Measurements from ENCODE around the gene COL20A1.
"Not testable (repeated sequence)": the region's sequence is repeated elsewhere in the genome, so short reads cannot be mapped to it uniquely, and the experiment has no call there.

COL20A1 gene

GRCh38 chr20:63292904-63293303 is at the start of gene COL20A1:
Gene COL20A1 (plus strand): TSS chr20:63293186. CDS start chr20:63295108, 1,922 bp downstream.
- DNase-seq (ENCODE audit: low spot score) = no peak

- DNase-seq (ENCODE audit: low spot score) = no peak
These were observed 49.3 kb upstream of the COL20A1 start for GRCh38 chr20:63243604-63244247.

DNA sequence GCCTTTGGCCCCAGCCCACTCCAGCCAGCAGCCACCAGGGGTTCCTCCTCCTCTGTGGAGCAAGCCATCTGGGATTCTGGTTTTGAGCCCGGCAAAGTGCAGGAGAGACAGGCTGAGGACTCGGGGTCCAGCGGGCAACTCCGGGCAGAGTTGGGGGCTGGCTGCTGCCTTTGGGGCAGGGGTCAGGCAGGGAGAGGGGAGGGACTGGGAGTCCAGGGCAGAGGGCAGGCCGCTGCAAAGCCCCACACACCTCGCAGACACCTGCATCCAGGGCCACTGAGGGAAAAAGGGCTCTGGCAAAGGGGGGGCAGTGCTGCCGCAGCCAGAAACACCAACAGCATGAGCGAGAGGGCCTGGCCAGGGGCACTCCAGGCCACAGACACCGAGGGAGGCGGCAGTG is 48.5 kb upstream of the COL20A1 start:
- DNase-seq (ENCODE audit: low spot score) = no peak

DNA sequence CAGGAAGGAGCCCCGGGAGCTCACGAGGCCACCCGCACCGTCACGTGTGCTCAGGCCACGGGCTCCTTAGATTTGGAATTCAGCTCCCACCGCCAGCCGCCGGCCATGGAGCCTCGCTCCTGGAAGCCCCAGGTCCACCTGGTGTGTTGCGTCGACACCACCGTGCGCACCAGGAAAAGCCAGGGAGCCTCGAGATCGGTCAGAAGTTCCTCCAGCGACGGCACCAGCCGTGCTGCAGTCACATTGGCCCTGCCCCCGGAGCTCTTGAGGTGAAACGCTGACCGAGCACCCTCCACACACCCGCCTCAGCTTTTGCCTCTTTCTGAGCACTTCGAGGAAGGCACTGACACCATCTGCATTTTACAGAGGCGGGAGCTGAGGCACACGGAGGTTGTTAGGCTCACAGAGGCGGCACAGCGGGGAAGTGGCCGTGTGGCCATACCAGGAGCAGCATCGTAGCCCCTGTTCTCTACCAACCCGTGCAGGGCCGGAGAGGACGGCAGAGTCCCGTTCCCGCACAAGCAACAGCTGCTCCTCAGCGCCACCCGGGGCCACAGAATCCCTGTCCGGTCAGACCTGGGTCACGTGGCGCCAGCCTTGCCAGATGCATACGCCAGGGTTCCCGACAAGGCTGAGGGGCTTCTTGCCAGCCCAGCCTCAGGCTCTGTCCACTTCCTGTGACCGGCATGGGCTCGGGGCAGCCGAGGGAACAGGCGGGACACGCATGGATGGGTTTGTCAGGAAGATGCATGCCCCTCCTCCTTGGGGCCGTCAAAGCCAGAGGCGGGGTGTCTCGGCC is 46.3 kb upstream of the COL20A1 start:
- DNase-seq (ENCODE audit: low spot score) = peak; percentile 63

- no peak for DNase-seq (ENCODE audit: low spot score)
These were observed 45.2 kb upstream of the COL20A1 start for GRCh38 chr20:63247671-63248228.

DNA sequence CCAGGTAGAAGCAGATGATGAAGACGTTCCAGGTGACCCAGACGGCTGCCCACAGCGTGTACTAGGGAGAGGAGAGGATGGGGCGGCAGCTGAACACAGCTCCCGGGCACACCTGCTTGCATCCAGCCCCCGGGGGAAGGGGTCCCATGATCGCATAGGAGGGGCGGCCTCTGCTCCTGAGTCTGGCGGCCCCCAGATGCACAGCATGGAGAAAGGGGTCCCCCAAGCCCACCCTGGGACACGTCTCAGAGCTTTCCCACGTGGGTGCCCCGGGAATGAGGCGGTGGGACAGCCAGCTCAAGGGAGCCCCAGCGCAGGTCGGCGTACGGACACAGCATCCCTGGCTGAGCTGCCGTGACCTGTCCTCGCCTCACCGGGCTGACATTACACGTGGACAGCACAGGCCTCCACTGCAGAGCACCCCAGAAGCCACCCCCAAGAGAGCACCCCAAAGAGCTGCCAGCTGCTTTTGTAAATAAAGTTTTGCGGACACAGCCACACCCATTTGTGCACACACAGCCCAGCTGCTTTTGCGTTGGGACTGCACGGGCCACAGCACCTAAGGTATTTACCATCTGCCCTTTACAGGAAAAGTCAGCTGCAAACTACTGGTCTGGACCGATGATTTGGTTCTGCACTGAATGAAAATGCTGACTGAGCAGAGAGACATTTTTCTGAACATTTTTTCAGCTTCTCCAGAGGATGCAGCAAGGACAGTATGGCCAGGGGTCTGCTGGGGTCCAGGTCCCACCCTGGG is 44.0 kb upstream of the COL20A1 start:
- DNase-seq (ENCODE audit: low spot score) = no peak

DNA sequence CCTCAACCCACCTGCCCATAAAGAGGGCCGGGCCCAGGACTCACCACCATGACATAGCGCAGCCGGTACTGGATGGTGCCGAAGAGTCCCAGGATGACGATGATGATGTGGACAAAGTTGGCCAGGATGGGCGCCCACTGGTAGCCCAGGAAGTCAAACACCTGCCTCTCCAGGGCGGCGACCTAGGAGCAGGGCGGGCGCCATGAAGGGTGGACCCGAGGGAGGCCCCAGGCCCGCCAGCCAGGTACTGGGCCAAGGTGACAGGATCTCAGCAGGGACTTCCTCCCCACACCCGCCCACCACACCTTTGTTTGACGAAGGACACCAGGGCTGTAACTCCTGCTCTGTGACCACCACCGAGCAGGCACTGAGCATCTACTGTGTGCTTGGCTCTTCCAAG is 43.1 kb upstream of the COL20A1 start:
- no peak for DNase-seq (ENCODE audit: low spot score)

GRCh38 chr20:63251350-63251749 is 41.6 kb upstream of the COL20A1 start:
- not testable (repeated sequence) for DNase-seq (ENCODE audit: low spot score)

GRCh38 chr20:63252284-63252711 is 40.7 kb upstream of the COL20A1 start:
- no peak for DNase-seq (ENCODE audit: low spot score)

DNA sequence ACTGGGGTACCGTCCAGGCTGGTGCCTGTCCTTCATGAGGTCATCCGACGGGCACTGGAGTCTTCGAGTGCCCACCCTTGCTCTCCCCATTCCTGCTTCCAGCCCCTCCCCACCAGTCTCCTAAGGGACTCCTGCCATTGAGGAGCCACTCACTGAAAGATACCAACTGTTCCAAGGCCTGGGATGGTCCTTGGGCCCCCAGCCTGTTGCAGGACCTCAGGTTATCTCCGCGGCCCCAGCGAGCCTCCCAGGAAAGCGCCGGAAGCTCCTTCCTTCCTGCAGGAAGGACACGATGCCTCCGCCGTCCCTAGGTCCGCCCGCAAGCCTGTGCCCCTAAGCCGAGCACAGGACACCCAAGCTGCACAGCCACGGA is 39.9 kb upstream of the COL20A1 start:
- no peak for DNase-seq (ENCODE audit: low spot score)

GRCh38 chr20:63253438-63254231 is 39.4 kb upstream of the COL20A1 start:
- peak; percentile 86 for DNase-seq (ENCODE audit: low spot score)

DNA sequence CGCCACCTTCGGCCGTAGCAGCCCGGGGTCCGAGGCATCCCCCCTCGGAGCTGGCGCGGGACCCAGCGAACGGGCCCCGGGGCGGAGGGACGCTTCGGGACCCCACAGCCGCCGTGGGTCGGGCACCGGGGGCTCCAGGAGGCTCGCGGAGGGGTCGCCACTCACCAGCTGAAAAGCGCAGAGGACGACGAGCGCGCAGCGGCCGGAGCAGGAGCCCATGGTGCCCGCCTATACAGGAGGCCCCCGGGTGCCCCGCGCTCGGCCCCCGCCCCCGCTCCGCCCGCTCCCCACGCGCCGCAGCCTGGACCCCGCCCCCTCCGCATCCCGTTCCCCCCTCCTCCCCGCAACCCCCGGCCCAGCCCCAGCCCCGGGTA is 38.8 kb upstream of the COL20A1 start, which contains the start of gene NKAIN4:
NKAIN4 (minus strand) TSS at position 232 of the 374 bp plus-strand sequence; CDS start at position 219, 13 bp downstream.
- no peak for DNase-seq (ENCODE audit: low spot score)

GRCh38 chr20:63254606-63255384 is 38.2 kb upstream of the COL20A1 start:
- peak; percentile 78 for DNase-seq (ENCODE audit: low spot score)

DNA sequence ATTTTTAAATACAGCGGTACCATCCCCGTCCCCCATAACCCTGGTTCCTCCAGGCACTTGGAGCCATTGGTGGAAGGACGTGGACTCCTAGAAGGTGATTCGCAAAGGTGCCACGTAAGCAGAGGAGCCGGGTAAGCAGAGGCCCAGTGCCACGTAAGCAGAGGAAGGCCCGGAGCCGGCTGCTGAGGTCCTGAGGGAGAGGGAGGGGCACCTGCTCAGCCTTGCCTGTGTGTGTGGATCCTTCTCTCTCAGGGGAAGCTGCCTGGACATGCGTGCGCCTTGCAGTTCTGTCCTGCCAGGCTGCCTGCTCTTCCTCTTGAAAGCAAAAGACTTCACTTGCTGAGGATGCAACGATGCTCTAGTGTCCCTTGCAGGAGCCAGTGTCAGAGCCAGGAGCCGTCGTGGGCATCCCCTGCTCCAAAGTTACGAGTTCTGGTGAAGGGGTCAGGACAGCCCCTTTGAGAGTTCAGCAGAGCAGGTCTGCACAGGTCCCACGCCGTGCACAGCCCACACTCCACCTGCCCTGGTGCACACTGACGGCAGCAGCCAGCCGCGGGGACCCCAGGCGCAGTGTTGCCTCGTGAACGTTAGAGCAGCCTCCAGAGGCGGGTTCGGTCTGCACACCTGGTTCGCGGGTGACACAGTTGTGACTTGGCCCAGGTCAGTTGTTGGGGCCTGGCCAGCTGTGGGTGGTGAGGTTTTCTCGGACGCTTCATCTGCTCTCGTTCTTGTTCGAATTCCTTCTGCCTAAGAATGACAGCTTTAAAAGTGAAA is 36.9 kb upstream of the COL20A1 start:
- no peak for DNase-seq (ENCODE audit: low spot score)

- no peak for DNase-seq (ENCODE audit: low spot score)
These were observed 36.0 kb upstream of the COL20A1 start for GRCh38 chr20:63256954-63257353.

- DNase-seq (ENCODE audit: low spot score) = no peak
These were observed 35.4 kb upstream of the COL20A1 start for GRCh38 chr20:63257629-63258028.

- DNase-seq (ENCODE audit: low spot score) = no peak
These were observed 34.2 kb upstream of the COL20A1 start for GRCh38 chr20:63258781-63259180.

DNA sequence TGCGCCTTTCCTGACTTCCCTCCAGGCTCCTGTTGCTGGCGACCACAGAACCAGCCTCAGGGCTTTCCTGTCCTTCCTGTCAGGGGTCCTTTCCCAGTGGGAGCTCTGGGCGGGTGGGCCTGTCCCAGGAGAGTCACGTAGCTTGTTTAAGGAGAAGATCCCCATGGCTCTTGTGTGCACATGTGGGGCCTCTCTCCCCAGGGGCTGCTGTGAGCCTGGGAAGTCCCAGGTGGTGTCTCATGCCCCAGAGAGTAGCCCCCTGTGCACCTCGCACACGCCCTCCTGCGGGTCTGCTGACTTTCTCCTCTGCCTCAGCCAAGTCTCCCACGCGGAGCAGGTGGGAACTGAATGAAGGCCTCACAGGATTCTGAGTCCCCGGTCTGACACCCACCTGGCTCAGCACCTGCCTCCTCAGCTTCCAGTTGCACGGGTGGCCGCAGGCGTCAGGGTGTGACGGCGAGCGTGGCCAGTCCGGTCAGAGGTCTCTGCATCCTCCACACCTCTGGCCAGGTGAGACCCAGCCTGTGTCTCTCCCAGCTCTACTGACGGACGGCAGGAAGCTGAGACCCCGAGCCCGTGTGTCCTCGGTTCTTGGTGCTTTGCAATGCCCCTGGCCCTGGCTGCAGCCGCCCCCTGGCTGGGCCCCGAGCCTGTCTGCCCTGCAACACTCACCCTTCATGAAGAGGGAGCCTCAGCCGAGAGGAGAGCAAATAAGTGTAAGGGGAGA is 33.1 kb upstream of the COL20A1 start:
- DNase-seq (ENCODE audit: low spot score) = no peak

DNA sequence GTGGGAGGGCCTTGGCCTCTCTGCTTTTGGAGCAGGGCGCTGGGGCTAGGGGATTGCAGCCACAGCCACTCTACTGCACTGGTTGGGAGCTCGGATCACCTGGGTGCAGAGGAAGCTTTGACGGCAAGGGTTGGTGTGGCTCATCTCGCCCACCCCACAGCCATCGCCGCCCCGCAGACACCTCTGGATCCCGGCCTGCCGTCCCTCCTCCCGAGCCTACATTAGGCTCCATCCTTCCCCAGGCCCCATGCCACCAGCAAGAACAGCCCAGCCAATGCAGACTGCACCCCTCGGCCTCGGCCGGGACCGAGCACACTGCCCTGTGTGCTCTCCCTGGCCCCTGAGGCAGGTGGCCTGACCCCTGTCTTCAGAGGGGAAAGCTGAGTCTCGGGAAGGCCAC is 32.5 kb upstream of the COL20A1 start:
- DNase-seq (ENCODE audit: low spot score) = no peak

Data from iPS-NIHi11 (cell line).